ENCODE measurements around the gene BLTP3B.

BLTP3B gene

GRCh38 chr12:100101000-100101399 is 41.7 kb downstream of the BLTP3B start:
- TF ChIP-seq ZFX (IDR thresholded peaks at IDR 0.05) (no peak), CTCF (conservative IDR thresholded peaks at IDR 0.05) (no peak)
- H3K27ac ChIP-seq = no peak overlapping the region
